HCT116 (cell line): ENCODE results near the gene TMEM132D. TPM values are rescaled to one million over a fixed set of nuclear protein-coding genes. Genes with fewer than 3 reads are reported as not detected.

ENCODE experiments used
- ATAC-seq: fragments of 200-7000 bp; cut with Tn5 transposase; 2 replicates; pipeline ENCODE4 v1.9.1; 2020; ENCODE audit warnings: mild to moderate bottlenecking, moderate library complexity
- BruUV-seq: library from RNA; stranded (reverse); fragments of 400-500 nt; replicated peaks from 2 replicates; lab custom pipeline; 2021; lab: Mats Ljungman, UMichigan
- CTCF ChIA-PET: fragments of 300-600 bp; sonication (Branson Sonifier 250); formaldehyde crosslinking; loops from one replicate; lab custom pipeline; 2021; ENCODE audit warnings: antibody characterized with exemption; lab: Charles Lee
- POLR2A ChIA-PET: fragments of 300-600, 350-600 bp; sonication (Branson Sonifier 250); formaldehyde crosslinking; loops from one replicate; lab custom pipeline; 2021; ENCODE audit warnings: antibody characterized with exemption; lab: Charles Lee
- RAD21 ChIA-PET, 2 experiments: fragments of 300-600 bp; sonication (Branson Sonifier 250); formaldehyde crosslinking; loops; one replicate each; lab custom pipeline; 2023; ENCODE audit warnings: low total read pairs in 2 of 2; ENCODE audit not compliant: uncharacterized antibody in 2 of 2, unreplicated experiment in 2 of 2, low non-redundant PET in 1 of 2; lab: Charles Lee
- DNase-seq: peaks from one replicate; pipeline ENCODE4 v3.0.0-alpha.2; 2010; ENCODE audit warnings: low read depth, low spot score
- H2AFZ ChIP-seq: fragments of 200-600 bp; shearing (Covaris generic), sonication (generic); 2 replicates; pipeline ENCODE4 v1.6.1; 2017; ENCODE audit warnings: low read depth, mixed run types, mixed read lengths, antibody characterized with exemption, low read length; ENCODE audit not compliant: poor library complexity, severe bottlenecking
- H3K27ac ChIP-seq: 2 replicates; pipeline ENCODE4 v1.5.1; 2012; ENCODE audit warnings: low read depth, low read length
- H3K27me3 ChIP-seq: fragments of 200-600 bp; sonication (generic); 2 replicates; pipeline ENCODE4 v1.6.1; 2016; ENCODE audit warnings: mixed run types, low read length, mixed read lengths; ENCODE audit not compliant: insufficient read depth
- H3K36me3 ChIP-seq, 2 experiments: fragments of 200-500 bp in 1 of 2; fragments of 200-600 bp in 1 of 2; sonication (Bioruptor generic) in 1 of 2; sonication (generic) in 1 of 2; 2 replicates each; pipeline versions ENCODE4 v1.5.1 to v1.6.1; 2014 to 2016; ENCODE audit warnings: low read length in 2 of 2, inconsistent platforms in 1 of 2, mixed read lengths in 1 of 2, mixed run types in 1 of 2; ENCODE audit not compliant: insufficient read depth in 2 of 2, control insufficient read depth in 1 of 2
- H3K4me1 ChIP-seq, 2 experiments: fragments of 200-600 bp in 1 of 2; sonication (generic) in 1 of 2; 2 replicates each; pipeline versions ENCODE4 v1.5.1 to v1.6.1; 2012 to 2017; ENCODE audit warnings: low read length in 2 of 2, inconsistent platforms in 1 of 2, mild to moderate bottlenecking in 1 of 2, mixed read lengths in 1 of 2, mixed run types in 1 of 2, moderate library complexity in 1 of 2; ENCODE audit not compliant: insufficient read depth in 2 of 2, control insufficient read depth in 1 of 2
- H3K4me2 ChIP-seq: fragments of 200-600 bp; sonication (generic); 2 replicates; pipeline ENCODE4 v1.6.1; 2017; ENCODE audit warnings: mixed run types, low read length, mixed read lengths
- H3K4me3 ChIP-seq, 2 experiments: fragments of 200-600 bp in 1 of 2; sonication (generic) in 1 of 2; replicated peaks in 1 of 2; 2 replicates each; pipeline ENCODE4 v1.5.1; 2011 to 2016; ENCODE audit warnings: low read length in 2 of 2, control low read depth in 1 of 2, low read depth in 1 of 2, mild to moderate bottlenecking in 1 of 2, mixed read lengths in 1 of 2, mixed run types in 1 of 2
- H3K79me2 ChIP-seq: fragments of 200-600 bp; sonication (generic); 2 replicates; pipeline ENCODE4 v1.6.1; 2017; ENCODE audit warnings: mild to moderate bottlenecking, mixed run types, low read length, moderate library complexity, mixed read lengths; ENCODE audit not compliant: insufficient read depth
- H3K9ac ChIP-seq: fragments of 200-600 bp; sonication (generic); 2 replicates; pipeline ENCODE4 v1.6.1; 2016; ENCODE audit warnings: low read length, mixed read lengths
- H3K9me2 ChIP-seq: fragments of 200-600 bp; sonication (generic), shearing (Covaris generic); 2 replicates; pipeline ENCODE4 v1.6.1; 2017; ENCODE audit warnings: mixed run types, mild to moderate bottlenecking, moderate library complexity; ENCODE audit not compliant: insufficient read depth
- H3K9me3 ChIP-seq, 2 experiments: fragments of 200-500 bp in 1 of 2; fragments of 200-600 bp in 1 of 2; sonication (Bioruptor generic) in 1 of 2; sonication (generic) in 1 of 2; 2 replicates each; pipeline ENCODE4 v1.6.1; 2014 to 2017; ENCODE audit warnings: low read length in 2 of 2, mixed read lengths in 2 of 2, inconsistent platforms in 1 of 2, low read depth in 1 of 2, mild to moderate bottlenecking in 1 of 2, mixed run types in 1 of 2, moderate library complexity in 1 of 2; ENCODE audit not compliant: control insufficient read depth in 1 of 2, insufficient read depth in 1 of 2
- H4K20me1 ChIP-seq: fragments of 200-600 bp; sonication (generic), shearing (Covaris generic); 2 replicates; pipeline ENCODE4 v1.6.1; 2017; ENCODE audit warnings: mixed run types, mild to moderate bottlenecking, moderate library complexity; ENCODE audit not compliant: insufficient read depth
- JUND ChIP-seq: IDR thresholded peaks from 2 replicates; pipeline ENCODE4 v1.6.1; 2012
- MAX ChIP-seq: IDR thresholded peaks from 2 replicates; pipeline ENCODE4 v1.6.1; 2012
- POLR2AphosphoS5 ChIP-seq: IDR thresholded peaks from 2 replicates; pipeline ENCODE4 v1.6.1; 2011; ENCODE audit warnings: mild to moderate bottlenecking, low read depth, low read length, moderate library complexity
- REST ChIP-seq: IDR thresholded peaks from 2 replicates; pipeline ENCODE4 v1.6.1; 2012; ENCODE audit warnings: low read depth
- YY1 ChIP-seq: IDR thresholded peaks from 2 replicates; pipeline ENCODE4 v1.6.1; 2011; ENCODE audit warnings: low read length, low read depth, moderate library complexity, mild to moderate bottlenecking; ENCODE audit not compliant: insufficient replicate concordance; ENCODE audit errors: extremely low read depth
- ZNF274 ChIP-seq: fragments of 200-500 bp; sonication (Bioruptor generic); IDR thresholded peaks from 2 replicates; pipeline ENCODE4 v1.6.1; 2014; ENCODE audit warnings: mild to moderate bottlenecking, low read depth, low read length, inconsistent platforms
- intact Hi-C: fragments of 100-400 bp; cut with micrococcal nuclease; formaldehyde crosslinking; loops from 2 replicates; pipeline ENCODE4 v1.10.0; 2022
- total RNA-seq: library from RNA; stranded (reverse); gene quantifications from one replicate; pipeline ENCODE4 v1.2.1, GENCODE V29; 2021; ENCODE audit not compliant: unreplicated experiment

The TMEM132D gene
- total RNA-seq, 1 experiment from 2014 or later, result not detected

GRCh38 chr12:129241852-129242251 lies 662.0 kb downstream of the TMEM132D start (continued):
- no peak for TF ChIP-seq MAX
- no peak for TF ChIP-seq ZNF274
- TF ChIP-seq JUND, result no peak
- TF ChIP-seq POLR2AphosphoS5, result no peak
- TF ChIP-seq, all 23 proteins: peak for 0

DNA sequence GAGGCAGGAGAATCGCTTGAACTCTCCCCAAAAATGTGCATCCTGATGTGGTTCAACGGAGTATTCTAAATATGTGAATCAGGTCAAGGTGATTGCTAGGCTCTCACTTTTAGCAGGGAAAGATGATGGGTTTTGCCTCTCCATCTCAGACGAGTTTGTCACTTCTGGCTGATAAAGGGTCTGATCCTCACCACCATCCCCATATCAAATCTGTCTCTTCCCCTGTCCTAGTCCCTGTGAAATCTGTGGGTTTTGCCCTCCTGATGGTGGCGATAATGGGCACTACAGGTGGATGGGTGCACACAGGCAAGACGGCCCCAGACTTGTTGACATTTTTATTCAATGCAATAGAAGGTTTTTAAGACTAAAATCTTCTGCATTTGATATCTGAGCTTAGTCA lies 665.9 kb downstream of the TMEM132D start:
- no peaks in the 10 kb centered on the region for H3K4me1 ChIP-seq
- H3K27me3 ChIP-seq, result no peaks in the 10 kb centered on the region
- CTCF ChIA-PET, result no interaction called here
- intact Hi-C loops, result no loop called here
- ATAC-seq, result no peak
- H3K9me3 ChIP-seq, result peaks cover 23 to 24% of the 10 kb centered on the region in 2 experiments; a peak in 2 of 4 replicates
- H3K4me2 ChIP-seq, result no peak overlapping the region
- no peak overlapping the region for H3K4me3 ChIP-seq
- no peaks in the 10 kb centered on the region for H3K9me2 ChIP-seq
- no peaks in the 10 kb centered on the region for H3K36me3 ChIP-seq
- no peak overlapping the region for H2AFZ ChIP-seq
- H4K20me1 ChIP-seq, result no peaks in the 10 kb centered on the region
- H3K9ac ChIP-seq, result no peak overlapping the region
- RAD21 ChIA-PET, result no interaction called here
- POLR2A ChIA-PET, result no interaction called here
- no peak overlapping the region for H3K27ac ChIP-seq
- no peak for DNase-seq
- no peaks in the 10 kb centered on the region for H3K79me2 ChIP-seq
- no TSS peak for BruUV-seq
- TF ChIP-seq YY1, result no peak
- no peak for TF ChIP-seq REST
